GM21619 (cell line): ENCODE measurements around the gene PLPPR5.

Source experiments
- ATAC-seq: cut with Tn5 transposase; IDR thresholded peaks from one replicate; pipeline ENCODE4 v1.9.1; 2021; ENCODE audit not compliant: unreplicated experiment

PLPPR5 gene

GRCh38 chr1:98860329-98860728 lies 144.3 kb downstream of the PLPPR5 start:
- ATAC-seq, result no peak

GRCh38 chr1:98854137-98854536 lies 150.5 kb downstream of the PLPPR5 start:
- no peak for ATAC-seq

- peak; percentile 71 for ATAC-seq
Measured at GRCh38 chr1:98849969-98850636, 154.6 kb downstream of the PLPPR5 start.

- no peak for ATAC-seq
Measured at GRCh38 chr1:98842241-98842640, 162.4 kb downstream of the PLPPR5 start.
